Midbrain (tissue), 1 donor: ENCODE results near the gene CAMK2D.
"Not testable (repeated sequence)": the region's sequence is repeated elsewhere in the genome, so short reads cannot be mapped to it uniquely, and the experiment has no call there.

Source experiments
- DNase-seq: peaks from one replicate; lab custom pipeline; 2025; lab: John Stamatoyannopoulos, UW

Gene CAMK2D

DNA sequence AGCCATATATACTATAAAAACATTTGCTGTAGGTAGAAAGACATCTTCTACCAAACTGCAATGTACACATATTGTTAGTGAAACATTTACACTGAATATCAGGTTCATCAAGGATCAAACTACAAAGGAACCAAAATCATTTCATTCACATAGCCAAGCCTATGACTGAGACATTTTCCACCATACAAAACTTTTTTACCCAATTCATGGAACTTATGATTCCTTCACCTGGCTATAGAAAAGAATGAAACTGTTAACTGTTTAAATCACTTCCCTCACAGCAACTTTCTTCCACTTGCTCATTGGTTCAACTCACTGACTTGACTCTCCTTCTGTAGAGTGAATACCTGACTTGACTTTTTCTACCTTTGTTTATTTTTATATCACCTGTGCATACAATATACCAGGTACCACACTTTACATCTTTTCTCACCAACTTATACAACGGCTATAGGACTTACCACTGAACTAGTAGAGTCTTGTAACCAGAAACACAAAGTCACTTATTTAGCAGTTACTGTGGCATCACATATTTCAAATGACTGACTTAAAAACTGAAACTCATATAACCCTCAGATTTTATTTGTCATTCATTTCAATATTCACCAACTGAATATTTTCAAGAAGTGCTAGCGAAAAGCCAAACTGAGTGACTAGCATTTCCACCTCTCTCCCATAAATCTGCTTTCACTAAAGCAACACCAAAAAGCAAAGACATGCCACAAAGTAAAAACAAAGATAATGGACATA, 30.9 kb downstream of the CAMK2D start:
- no peak for DNase-seq

DNA sequence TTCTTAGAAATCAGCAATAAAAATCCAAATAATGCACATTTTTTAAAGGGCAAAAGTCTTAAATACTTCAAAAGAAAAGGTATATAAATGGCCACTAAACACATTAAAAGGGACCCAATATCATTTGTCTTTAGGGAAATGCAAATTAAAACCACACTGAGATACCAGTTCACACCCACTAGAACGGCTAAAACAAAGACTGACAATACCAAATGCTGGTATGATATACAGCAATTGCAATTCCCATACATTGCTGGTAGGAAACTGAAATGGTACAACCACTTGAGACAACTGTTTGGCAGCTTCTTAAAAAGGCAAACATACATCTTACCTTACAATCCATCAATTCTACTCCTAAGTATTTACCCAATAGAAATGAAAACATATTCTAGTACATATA, 33.7 kb downstream of the CAMK2D start:
- no peak for DNase-seq

DNA sequence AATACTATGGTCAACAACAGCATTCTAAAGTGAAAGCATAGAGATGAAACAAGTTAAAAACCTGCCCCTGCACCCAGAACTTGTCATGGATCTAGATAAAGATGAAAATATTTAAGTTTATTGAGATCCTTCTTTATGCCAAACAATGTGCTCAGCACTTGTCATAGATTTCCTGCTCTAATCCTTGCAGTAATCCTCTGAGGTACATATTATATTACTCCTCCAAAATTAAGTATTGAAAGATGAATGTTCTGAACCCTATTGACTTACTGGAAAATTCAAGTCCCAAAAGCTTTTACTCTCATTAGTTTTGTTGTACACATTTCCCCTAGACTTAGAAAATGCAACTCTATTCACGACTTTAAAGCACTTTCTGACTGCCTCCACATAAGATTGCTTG, 35.6 kb downstream of the CAMK2D start:
- no peak for DNase-seq

DNA sequence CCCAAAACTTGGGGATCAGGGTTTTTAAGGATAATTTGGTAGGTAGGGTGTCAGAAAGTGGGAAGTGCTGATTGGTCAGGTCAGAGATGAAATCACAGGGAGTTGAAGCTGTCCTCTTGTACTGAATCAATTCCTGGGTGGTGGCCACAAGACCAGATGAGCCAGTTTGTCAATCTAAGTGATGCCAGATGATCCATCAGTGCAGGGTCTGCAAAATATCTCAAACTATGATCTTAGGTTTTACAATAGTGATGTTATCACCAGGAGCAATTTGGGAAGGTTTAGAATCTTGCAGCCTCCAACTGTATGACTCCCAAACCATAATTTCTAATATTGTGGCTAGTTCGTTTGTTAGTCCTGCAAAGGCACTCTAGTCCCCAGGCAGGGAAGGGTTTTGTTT, 43.3 kb downstream of the CAMK2D start:
- DNase-seq: no peak

DNA sequence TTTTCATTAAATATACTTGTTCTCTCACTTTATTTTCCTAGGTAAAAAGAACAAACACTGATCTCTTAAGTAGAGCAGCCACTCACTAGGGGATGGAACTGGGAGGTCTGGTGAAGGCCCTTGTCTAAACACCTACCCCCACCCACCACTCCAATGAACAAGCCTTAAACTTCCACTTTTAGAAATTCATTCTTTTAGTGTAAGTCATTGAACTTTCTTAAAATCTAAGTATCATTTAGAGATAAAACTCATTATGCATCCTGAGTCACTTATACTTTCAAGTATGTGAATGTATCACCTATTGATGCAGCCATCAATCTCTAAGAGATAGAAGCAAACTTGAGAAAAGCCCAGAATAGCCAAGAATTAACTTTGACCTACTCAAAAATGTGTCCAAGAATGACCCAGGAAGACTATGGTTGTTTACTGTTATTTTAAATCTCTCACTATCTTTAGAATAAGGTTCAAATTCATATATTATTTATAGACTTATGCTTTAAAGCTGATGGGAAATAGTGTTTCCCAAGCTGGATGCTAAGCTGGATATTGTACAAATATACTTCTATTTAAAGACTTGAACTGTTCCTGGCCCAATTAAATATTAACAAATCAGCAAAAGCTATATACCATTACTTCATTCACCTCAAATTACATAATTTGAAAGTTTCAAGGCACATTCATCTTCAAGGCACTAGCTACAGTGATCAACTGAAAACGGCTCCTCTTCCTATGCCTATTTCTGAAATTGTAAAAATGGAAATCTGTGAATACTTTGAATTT, 49.5 kb downstream of the CAMK2D start:
- no peak for DNase-seq

DNA sequence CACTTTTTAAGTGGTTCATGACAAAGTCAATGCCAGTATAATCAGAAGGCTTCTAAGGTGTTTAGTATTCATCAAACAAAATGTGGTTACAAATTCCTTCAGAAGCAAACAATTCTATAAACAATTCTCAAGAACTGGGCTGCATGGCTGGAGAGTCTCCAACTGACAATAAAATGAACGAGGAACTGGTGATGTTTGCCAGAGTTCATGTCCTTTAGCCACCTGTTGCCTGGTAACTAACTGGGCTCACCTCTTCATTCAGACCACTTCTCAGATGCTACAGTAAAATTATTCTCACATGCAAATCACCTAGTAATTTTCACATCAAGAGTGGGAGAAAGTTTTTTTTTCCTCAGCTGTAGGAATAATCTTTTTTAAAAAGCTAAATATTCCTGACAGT, 53.3 kb downstream of the CAMK2D start:
- no peak for DNase-seq

DNA sequence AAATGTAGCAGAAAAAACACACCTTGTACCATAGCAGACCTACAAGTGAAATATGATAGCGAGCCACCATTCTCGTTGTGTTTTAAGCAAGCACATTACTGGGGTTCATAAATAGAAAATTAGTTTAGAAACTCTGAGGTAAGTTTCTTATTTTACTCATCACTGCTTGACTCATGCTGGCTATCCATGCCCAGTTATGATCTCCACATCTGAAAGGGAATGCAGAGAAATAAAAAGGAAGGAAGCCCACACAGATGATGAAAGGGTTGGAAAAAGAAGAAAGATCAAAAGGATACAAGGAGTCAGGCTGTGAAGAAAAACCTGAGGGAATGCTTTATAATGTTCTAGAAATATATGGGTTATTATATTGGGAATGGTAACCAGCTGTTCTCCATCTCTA, 54.5 kb downstream of the CAMK2D start:
- no peak for DNase-seq

DNA sequence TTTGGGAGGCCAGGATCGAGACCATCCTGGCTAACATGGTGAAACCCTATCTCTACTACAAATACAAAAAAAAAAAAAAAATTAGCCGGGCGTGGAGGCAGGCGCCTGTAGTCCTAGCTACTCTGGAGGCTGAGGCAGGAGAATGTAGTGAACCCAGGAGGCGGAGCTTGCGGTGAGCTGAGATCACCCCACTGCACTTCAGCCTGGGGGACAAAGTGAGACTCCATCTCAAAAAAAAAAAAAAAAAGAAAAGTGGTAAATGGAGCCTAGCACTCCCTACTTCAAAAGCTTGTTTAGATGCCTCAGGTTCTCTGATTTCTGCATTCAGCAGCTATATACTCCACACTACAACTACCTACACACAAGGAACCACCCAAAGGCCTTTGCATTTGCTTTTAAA, 56.4 kb downstream of the CAMK2D start:
- not testable (repeated sequence) for DNase-seq

DNA sequence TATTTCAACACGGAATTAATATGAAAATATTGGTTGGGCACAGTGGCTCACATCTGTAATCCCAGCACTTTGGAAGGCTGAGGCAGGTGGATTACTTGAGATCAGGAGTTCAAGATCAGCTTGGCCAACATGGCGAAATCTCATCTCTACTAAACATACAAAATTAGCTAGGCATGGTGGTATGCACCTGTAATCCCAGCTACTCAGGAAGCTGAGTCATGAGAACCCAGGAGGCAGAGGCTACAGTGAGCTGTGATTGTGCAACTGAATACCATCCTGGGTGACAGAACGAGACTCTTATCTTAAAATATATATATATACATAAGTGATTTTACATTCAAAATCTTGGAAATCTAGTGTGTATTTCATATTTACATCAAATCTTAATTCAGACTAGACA, 58.9 kb downstream of the CAMK2D start:
- DNase-seq: not testable (repeated sequence)

DNA sequence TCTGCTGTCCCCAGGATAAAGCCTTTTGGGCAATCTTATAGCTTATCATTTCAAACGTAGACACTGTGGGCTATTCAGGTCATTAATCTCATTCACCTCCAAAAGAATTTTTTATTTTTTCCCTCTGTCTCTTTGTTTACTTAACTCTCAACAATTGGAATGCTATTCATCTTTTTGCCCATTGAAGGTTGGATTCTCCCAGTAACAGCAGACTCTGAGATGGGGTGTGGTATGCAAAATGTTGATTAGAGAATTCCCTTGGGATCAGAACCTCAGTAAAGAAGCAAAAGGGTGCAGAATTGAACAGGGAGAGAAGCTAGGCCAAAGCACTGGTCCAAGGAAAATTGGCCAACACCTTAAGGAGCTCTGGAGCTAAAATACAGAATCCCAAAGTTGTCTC, 60.4 kb downstream of the CAMK2D start:
- DNase-seq: no peak

DNA sequence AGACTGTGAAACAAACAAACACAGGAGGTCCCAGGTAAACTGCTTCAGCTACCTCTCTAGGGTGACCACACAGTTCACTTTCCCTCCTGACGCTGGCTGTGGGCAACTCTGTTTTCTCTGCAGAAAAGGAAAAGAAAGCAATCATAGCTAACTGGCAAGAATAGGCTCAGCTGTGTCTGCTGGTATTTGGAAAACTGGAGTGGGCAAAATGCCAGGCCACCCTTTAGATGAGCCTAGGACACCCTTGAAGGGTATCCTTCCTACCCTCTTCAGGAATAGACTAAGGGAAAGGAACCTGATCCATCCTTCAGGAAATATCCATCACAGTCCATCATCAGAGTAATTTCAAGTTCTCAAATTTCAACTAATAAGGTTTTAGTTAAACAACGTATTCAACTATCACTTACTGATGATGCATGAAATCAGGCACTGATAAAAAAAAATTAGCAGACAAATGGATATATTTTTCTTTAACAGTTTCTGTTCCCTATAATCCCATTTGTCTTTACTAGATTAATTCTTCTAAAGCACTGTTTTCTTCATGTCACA, 60.9 kb downstream of the CAMK2D start:
- DNase-seq: no peak

DNA sequence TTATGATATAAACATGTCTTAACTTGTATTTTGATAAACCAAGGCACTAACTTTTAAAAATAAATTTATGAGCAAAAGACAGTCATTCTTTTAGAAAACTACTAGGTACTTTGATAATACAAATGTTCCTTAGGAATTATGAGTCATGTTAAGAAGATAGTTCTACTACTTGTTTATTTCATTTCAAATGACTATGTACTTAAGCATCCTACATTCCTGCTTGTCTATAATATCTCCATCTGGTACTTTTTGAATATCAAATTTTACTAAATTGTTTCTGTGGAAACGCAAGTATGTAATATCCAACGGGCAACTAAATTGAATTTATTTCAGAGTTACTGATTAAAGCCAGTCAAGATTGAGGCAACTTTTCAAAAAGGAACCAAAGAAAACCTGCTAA, 61.8 kb downstream of the CAMK2D start:
- no peak for DNase-seq

DNA sequence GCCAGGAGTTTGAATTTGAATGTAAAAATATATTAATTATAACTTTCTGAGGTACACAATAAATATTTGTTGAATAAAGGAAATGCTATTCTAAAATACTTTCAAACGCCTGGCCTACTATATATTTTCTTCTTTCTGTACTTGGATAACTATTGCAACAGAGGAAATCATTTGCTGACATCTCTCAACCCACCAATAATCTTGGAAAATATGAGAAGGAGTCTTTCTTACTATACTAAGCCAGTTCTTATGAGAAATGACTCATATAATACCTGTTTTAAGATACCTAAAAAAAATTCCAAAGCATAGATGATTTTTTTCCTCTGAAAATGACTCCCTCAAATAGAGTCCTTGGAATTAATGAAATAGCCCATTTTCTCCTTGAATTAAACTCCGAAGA, 64.1 kb downstream of the CAMK2D start:
- DNase-seq: no peak

DNA sequence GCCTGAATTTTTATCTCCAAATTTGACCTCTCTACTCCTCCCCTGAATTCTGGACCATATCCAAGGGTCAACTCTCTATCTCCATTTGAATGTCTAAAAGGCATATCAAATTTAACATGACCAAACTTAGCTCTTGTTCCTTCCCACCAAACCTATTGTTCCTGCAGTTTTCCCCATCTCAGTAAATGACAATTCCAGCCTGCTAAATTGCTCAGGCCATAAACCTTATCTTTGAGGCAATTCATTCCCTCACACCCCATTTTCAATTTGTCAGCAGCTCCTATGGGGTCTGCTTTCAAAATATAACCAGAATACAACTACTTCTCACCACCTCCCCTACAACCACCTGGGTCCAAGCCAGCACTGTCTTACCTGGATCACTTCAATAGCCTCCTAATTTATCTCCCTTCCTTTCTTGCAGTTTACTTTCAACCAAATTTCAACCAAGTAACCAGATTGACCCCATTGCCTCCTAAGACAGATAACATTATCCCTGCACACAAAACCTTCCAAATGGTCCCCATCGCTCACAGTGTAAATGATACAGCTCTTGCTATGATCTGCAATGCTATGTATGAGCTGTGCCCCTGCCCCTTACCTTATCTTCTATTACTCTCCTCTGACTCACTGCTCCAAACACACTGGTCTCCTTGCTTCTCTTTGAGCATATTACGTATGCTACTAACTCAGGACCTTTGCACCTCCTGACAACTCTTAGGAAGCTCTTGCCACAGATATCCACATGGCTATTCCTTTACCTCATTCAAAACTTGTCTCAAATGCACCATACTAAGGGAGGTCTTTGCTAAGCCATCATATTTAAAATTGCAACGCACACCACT, 66.0 kb downstream of the CAMK2D start:
- DNase-seq: no peak

DNA sequence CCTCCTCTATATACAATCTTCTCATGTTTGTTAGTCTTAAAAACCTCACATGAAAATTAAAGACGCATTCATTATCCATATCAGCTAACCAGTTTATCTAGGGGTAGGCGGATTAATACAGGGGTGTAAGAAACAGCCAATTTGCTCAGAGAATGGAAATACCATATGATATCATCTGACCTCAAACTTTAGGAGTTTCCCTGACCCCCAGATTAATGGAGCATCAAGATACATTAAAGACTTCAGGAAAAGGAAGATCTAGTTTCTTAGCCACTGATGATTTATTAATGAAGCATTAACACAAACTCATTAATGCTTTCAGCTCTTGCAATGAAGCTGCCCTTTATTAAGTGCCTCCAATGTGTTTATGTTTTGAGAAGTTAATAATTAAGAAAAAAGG, 67.5 kb downstream of the CAMK2D start:
- no peak for DNase-seq

DNA sequence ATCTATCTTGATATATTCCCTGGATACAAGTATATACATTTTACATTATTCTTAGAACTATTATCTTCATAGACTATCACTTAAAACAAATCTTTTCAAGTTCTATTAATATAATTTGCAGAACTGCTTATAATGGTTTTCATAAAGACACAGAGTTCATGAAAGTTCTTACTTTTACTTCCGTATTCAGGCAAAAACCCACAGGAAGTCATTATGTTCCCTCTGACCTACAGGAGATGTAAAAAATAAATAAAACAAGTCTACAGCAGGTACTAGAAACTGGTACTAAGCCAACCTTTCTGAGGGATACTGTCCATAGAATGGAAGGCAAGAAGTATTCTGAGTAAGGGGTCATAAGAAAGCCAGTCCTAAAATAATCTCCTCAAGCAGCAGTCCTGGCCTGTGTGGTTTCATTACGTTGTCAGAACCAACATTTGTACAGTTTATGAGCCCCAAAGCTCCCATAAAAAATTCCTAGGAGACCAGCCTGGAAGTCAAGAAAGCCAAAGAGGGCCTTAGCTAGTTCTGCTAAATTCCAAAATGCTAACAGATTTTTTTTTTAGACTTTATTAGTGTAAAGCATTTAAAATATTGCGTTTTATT, 68.6 kb downstream of the CAMK2D start:
- DNase-seq: no peak

DNA sequence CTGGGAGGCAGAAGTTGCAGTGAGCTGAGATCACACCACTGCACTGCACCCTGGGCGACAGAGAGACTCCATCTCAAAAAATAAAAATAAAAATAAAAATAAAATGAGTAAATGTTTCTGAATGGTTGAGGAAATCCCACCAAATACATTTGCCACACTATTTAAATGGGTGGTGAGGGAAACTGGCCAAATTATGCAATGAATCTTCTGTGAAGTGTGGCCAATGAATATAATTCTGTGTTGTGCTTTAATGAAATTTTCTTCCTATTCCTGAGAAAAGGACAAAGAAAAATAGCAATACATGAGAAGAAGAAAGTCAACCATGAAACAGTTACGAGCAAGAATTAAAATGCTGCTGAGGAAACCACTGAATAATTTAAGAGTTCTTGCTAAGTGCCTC, 69.9 kb downstream of the CAMK2D start:
- DNase-seq: no peak

DNA sequence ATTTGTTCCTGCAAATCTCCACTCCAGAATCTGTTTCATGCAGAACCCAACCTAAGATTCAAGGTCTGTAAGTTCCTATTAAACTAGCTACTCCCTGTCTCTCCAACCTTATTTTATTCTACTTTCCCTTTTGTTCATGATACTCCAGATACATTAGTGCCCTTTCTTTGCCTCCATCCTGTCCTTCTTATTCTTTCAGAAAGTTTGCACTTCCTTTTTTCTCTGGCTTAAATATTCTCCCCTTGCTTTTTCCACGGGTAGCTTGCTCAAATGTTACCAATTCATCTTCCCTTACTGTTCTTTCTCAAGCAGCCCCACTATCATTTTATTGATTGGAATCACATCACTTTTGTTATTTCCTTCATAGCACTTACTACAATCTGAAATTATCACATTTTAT, 72.1 kb downstream of the CAMK2D start:
- no peak for DNase-seq

DNA sequence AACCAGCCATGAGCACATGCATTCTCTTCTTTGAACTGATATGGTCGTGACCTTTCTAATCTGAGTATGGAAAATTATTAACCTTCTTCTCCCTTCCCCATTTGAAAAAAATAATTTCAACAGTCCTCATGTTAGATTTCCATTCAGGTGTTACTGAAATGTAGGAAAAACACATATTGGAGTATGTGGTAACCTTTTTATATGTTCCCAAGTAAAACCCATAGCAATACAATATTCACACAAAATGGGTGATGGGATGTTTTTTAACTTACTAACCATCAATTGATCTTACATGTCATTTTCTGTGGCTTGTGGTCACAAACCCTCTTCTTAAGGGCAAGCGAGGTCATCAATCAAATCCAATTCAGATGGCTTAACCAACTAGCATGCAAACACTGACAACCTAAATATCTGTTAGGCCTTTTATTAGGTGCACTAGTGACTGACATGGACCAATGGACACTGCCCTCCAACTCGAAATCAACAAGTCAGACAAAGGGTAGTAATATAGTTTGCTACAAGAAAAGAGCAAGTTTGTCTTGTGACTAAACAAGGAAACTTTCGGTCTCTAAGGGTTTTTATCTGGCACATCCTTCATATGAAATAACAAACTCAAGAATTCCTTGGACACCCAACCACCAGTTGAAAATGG, 74.3 kb downstream of the CAMK2D start:
- DNase-seq: no peak

DNA sequence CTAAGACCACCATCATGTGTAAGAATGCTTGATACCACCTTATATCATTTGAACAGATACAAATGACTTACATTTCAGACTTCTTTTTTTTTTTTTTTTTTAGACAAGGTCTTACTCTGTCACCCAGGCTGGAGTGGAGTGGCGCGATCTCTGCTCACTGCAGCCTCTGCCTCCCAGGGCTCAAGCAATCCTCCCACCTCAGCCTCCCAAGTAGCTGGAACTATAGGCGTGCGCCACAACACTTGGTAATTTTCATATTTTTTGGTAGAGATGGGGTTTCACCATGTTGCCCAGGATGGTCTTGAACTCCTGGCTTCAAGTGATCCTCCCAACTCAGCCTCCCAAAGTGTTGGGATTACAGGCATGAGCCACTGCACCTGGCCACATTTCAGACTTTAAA, 76.4 kb downstream of the CAMK2D start:
- not testable (repeated sequence) for DNase-seq

DNA sequence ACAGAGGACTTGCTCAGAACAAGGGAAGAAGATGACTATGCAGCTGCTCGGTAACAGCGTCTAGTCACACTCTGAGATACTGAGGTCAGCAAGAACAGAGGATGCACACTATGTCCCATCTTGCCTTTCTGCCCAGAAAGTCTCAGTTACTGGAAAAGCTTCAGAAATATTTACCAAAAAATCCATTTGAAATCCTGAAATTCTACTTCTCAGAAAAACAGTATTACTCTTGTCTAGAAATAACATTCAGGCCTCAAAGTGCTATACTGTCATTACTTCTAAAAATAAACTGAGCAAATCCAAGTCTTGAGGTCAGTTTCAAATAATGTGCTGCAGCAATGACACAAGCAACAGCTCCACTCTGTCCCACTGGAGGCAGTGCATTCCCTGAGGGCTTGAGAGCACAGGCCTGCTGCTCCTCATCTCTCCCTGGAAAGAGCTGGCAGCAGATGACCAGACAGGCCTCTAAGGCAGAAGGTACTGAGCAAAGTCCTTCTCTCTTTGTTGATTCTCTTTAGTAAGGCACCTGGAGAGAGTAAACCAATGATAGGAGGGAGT, 76.9 kb downstream of the CAMK2D start:
- peak; percentile 56 for DNase-seq
